Endothelial cell (in vitro differentiated cells): Measurements from ENCODE around the gene SH3PXD2A. TPM values are rescaled to one million over a fixed set of nuclear protein-coding genes. Genes with fewer than 3 reads are reported as not detected.
"Not testable (repeated sequence)": the region's sequence is repeated elsewhere in the genome, so short reads cannot be mapped to it uniquely, and the experiment has no call there.

Experiments
- DNase-seq: peaks from one replicate; pipeline ENCODE4 v3.0.0; 2021; ENCODE audit warnings: low spot score
- H3K27ac Mint-ChIP-seq: one replicate; pipeline ENCODE4 v1.8.0; 2021; ENCODE audit warnings: mixed read lengths, inconsistent platforms; ENCODE audit not compliant: unreplicated experiment
- H3K27me3 Mint-ChIP-seq: one replicate; pipeline ENCODE4 v1.8.0; 2021; ENCODE audit warnings: mild to moderate bottlenecking, moderate library complexity, mixed read lengths, inconsistent platforms; ENCODE audit not compliant: unreplicated experiment
- H3K36me3 Mint-ChIP-seq: one replicate; pipeline ENCODE4 v1.8.0; 2021; ENCODE audit warnings: mild to moderate bottlenecking, low read depth, mixed read lengths, inconsistent platforms; ENCODE audit not compliant: unreplicated experiment
- H3K4me1 Mint-ChIP-seq: one replicate; pipeline ENCODE4 v1.8.0; 2021; ENCODE audit warnings: mild to moderate bottlenecking, mixed read lengths, inconsistent platforms; ENCODE audit not compliant: unreplicated experiment
- H3K4me3 Mint-ChIP-seq: one replicate; pipeline ENCODE4 v1.8.0; 2021; ENCODE audit warnings: mild to moderate bottlenecking, mixed read lengths, inconsistent platforms; ENCODE audit not compliant: unreplicated experiment
- H3K9me3 Mint-ChIP-seq: one replicate; pipeline ENCODE4 v1.8.0; 2021; ENCODE audit warnings: mixed read lengths, inconsistent platforms; ENCODE audit not compliant: unreplicated experiment
- total RNA-seq: library from RNA; stranded (reverse); fragmentation: NEBNext Ultra II Directional; extraction: Animal tissue kit (Norgen Biotek cat#: 25700); gene quantifications from one replicate; pipeline ENCODE4 v1.2.1, GENCODE V29; 2021; ENCODE audit not compliant: unreplicated experiment
- TF ChIP-seq, protein P1 (sequence below): fragments of 200-600 bp; sonication (generic); IDR thresholded peaks from one replicate; pipeline ENCODE4 v1.5.0; 2021; ENCODE audit warnings: antibody characterized with exemption; ENCODE audit not compliant: unreplicated experiment

SH3PXD2A gene
- total RNA-seq, 1 donor from 2014 or later, result 59.9 TPM

DNA sequence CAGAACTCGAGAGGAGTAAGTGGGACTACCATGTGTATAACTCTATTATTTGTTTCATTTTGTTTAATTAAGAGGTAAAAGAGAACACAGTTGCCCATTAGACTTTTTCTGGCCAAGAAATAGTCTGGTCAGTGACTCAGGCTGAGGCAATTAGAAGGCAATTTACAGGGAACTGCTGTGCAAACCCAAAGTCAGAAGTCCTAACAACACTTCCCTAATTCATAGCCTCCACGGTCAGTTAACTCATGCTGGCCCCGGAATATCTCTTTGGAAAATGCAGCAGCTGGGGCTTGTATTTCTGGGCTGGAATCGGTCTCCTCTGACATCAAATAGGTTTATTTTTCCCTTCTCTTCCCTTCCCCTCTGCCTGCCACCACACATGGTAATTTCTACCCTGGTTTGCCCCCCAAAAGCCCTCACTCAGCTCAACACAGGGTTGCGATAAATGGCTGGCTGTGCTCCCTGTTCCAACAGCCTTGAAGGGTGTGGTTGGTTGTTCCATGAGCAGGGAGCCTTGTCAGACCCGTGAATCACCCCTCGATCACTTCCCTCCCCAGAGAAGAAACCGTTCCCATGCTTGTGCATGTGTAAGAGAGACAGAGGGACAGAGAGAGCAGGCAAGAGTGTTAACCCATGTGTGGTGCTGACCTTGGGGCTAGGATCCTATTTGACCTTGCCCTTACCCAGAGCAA is 5.3 kb downstream of the SH3PXD2A start:
- TF ChIP-seq, protein P1, sequence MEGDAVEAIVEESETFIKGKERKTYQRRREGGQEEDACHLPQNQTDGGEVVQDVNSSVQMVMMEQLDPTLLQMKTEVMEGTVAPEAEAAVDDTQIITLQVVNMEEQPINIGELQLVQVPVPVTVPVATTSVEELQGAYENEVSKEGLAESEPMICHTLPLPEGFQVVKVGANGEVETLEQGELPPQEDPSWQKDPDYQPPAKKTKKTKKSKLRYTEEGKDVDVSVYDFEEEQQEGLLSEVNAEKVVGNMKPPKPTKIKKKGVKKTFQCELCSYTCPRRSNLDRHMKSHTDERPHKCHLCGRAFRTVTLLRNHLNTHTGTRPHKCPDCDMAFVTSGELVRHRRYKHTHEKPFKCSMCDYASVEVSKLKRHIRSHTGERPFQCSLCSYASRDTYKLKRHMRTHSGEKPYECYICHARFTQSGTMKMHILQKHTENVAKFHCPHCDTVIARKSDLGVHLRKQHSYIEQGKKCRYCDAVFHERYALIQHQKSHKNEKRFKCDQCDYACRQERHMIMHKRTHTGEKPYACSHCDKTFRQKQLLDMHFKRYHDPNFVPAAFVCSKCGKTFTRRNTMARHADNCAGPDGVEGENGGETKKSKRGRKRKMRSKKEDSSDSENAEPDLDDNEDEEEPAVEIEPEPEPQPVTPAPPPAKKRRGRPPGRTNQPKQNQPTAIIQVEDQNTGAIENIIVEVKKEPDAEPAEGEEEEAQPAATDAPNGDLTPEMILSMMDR, result no peak
- H3K9me3 Mint-ChIP-seq, result no peaks in the 10 kb centered on the region
- DNase-seq, result no peak
- H3K27ac Mint-ChIP-seq, result no peak overlapping the region
- peaks cover 16% of the 10 kb centered on the region for H3K27me3 Mint-ChIP-seq
- peaks cover 77% of the 10 kb centered on the region for H3K4me1 Mint-ChIP-seq
- peak overlapping the region; percentile 72 for H3K4me3 Mint-ChIP-seq
- peaks cover 14% of the 10 kb centered on the region for H3K36me3 Mint-ChIP-seq

DNA sequence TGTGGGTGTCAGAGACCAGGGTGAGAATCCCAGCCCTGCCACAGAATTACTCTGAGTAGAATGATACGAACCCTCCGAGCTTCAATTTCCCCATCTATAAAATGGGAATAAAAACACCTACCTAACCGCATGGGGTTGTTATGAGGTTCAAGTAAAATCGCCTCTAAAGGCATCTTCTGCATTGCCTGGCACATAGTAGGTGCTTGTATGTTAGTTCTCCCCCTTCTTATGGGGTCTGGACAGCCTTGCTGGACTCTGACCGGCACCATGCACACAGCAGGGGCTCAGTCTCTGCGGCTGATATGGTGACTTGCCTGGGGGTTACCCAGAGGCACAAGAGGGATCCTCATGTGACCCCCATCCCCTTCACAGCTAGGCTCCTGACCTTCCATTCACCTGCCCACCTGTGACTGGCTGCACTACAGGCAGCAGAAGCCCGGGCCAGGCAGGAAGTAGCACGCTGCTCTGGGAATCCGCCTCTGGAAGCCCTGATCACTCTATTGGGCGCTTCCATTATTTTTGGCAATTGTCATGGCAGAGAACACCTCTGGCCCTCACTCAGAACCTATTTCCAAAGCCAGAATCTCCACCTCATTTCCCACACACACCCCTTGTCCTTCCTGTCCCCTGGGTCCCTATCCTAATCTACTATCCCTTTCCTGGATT is 6.0 kb downstream of the SH3PXD2A start:
- Mint-ChIP-seq H3K27me3 (peaks cover 13% of the 10 kb centered on the region), H3K27ac (no peak overlapping the region), H3K4me1 (peaks cover 79% of the 10 kb centered on the region), H3K4me3 (no peak overlapping the region), H3K36me3 (peaks cover 14% of the 10 kb centered on the region), H3K9me3 (no peaks in the 10 kb centered on the region)
- TF ChIP-seq, protein P1, result no peak
- no peak for DNase-seq

DNA sequence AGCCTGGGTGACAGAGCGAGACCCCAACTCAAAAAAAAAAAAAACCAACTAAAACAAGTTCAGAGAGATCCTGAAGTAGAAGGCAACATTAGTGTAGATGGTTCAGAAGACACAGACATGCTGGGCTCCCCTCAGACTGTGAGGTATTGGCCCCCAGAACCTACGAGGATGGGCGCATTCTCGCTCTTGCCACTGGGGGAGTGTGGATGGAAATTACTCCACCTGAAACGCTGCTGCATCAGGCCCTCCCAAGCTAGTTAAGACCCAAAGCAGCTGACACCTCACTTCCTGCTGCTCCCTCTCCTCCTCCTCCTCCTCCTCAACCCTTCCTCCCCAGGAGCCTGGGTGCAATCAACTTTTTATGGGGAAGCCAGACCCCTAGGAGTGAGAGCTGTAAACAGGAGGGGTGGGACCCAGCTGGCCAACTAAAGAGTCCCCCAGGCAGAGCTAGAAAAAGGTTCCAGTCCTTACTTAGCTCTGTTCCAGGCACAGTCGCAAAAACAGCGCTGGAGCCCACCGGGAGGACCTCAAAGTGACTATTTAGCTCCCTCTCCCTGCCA is 7.4 kb downstream of the SH3PXD2A start:
- Mint-ChIP-seq H3K9me3 (no peaks in the 10 kb centered on the region), H3K27ac (no peak overlapping the region), H3K4me3 (no peak overlapping the region), H3K27me3 (peaks cover 8% of the 10 kb centered on the region), H3K36me3 (peaks cover 13% of the 10 kb centered on the region), H3K4me1 (peaks cover 72% of the 10 kb centered on the region)
- DNase-seq, result no peak
- TF ChIP-seq, protein P1, result peak; percentile 36

DNA sequence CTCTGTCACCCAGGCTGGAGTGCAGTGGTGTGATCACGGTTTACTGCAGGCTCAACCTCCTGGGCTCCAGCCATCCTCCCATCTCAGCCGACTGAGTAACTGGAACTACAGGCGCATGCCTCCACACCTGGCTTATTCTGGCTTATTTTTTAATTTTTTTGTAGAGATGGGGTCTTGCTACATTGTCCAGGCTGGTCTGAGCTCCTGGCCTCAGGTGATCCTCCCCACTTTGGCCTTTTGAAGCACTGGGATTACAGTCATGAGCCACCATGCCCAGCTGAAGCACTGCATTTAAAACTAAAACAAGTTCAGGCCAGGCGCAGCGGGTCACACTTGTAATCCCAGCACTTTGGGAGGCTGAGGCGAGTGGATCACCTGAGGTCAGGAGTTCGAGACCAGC is 8.0 kb downstream of the SH3PXD2A start:
- Mint-ChIP-seq H3K36me3 (peaks cover 10% of the 10 kb centered on the region), H3K27me3 (peaks cover 8% of the 10 kb centered on the region), H3K4me1 (peaks cover 71% of the 10 kb centered on the region), H3K27ac (no peak overlapping the region), H3K4me3 (no peak overlapping the region), H3K9me3 (no peaks in the 10 kb centered on the region)
- DNase-seq, result no peak
- TF ChIP-seq, protein P1, result no peak

DNA sequence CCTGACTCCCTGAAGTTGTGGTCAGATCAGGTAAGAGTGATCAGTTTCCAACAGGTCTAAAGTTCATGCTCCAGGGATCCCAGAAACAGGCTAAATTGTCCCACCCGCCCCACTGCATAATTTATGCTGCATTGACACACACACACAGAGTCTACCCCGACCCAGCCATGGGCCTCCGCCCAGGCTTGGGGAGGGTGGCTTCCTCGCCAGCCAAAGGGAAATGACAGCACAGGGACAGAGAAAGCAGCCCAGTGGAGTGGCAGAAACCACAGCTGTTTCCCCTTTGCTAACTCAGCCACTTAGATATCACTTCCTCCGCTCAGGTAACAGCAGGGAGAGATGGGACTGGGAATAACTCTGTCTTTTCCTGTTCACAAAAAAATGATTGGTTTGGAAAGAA is 9.4 kb downstream of the SH3PXD2A start:
- Mint-ChIP-seq H3K4me3 (peak overlapping the region; percentile 2), H3K27ac (peak overlapping the region; percentile 76), H3K36me3 (peaks cover 10% of the 10 kb centered on the region), H3K9me3 (no peaks in the 10 kb centered on the region), H3K27me3 (peaks cover 8% of the 10 kb centered on the region), H3K4me1 (peaks cover 64% of the 10 kb centered on the region)
- peak; percentile 41 for DNase-seq
- TF ChIP-seq, protein P1, result no peak

DNA sequence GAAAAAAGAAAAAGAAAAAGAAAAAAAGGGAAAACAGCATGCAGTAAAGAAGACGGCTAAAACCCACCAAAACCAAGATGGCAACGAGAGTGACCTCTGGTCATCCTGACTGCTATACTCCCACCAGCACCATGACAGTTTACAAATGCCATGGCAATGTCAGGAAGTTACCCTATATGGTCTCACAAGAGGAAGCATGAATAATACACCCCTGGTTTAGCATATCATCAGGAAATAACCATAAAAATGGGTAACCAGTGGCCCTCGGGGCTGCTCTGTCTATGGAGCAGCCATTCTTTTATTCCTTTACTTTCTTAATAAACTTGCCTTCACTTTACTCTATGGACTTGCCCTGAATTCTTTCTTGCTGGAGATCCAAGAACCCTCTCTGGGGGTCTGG is 10.0 kb downstream of the SH3PXD2A start:
- not testable (repeated sequence) for DNase-seq, H3K36me3 Mint-ChIP-seq, H3K9me3 Mint-ChIP-seq, H3K27me3 Mint-ChIP-seq
- Mint-ChIP-seq H3K4me1 (peaks cover 64% of the 10 kb centered on the region), H3K27ac (peak overlapping the region; percentile 76), H3K4me3 (peak overlapping the region; percentile 2)
